ENCODE measurements around the gene SFRP5. TPM values are rescaled to one million over a fixed set of nuclear protein-coding genes. Genes with fewer than 3 reads are reported as not detected.

The SFRP5 gene
- total RNA-seq, 1 donor from 2014 or later, result 0.91 TPM

- DNase-seq (ENCODE audit: low read depth), result no peak
These were observed 28.4 kb downstream of the SFRP5 start for GRCh38 chr10:97743169-97743943.

GRCh38 chr10:97740613-97741012 lies 31.2 kb downstream of the SFRP5 start:
- DNase-seq (ENCODE audit: low read depth), result no peak

- DNase-seq (ENCODE audit: low read depth), result no peak
These were observed 33.2 kb downstream of the SFRP5 start for GRCh38 chr10:97738616-97739015.

- DNase-seq (ENCODE audit: low read depth), result no peak
These were observed 34.0 kb downstream of the SFRP5 start for GRCh38 chr10:97737770-97738265.

GRCh38 chr10:97736902-97737769 lies 34.7 kb downstream of the SFRP5 start, which contains the start of gene ZFYVE27:
Gene ZFYVE27 (plus strand): TSS chr10:97737128. CDS start chr10:97738478, 1,350 bp downstream.
- DNase-seq (ENCODE audit: low read depth), result peak; percentile 95

- DNase-seq (ENCODE audit: low read depth), result no peak
These were observed 35.3 kb downstream of the SFRP5 start for GRCh38 chr10:97736403-97736901.

GRCh38 chr10:97734021-97734420 lies 37.8 kb downstream of the SFRP5 start:
- DNase-seq (ENCODE audit: low read depth), result no peak

- DNase-seq (ENCODE audit: low read depth), result no peak
These were observed 38.5 kb downstream of the SFRP5 start for GRCh38 chr10:97733256-97733655.

- DNase-seq (ENCODE audit: low read depth), result no peak
These were observed 39.8 kb downstream of the SFRP5 start for GRCh38 chr10:97732052-97732359.

- peak; percentile 82 for DNase-seq (ENCODE audit: low read depth)
These were observed 40.3 kb downstream of the SFRP5 start for GRCh38 chr10:97731346-97732051.

- DNase-seq (ENCODE audit: low read depth), result no peak
These were observed 42.8 kb downstream of the SFRP5 start for GRCh38 chr10:97729014-97729413.

- peak; percentile 33 for DNase-seq (ENCODE audit: low read depth)
These were observed 45.1 kb downstream of the SFRP5 start for GRCh38 chr10:97726636-97727178.

- no peak for DNase-seq (ENCODE audit: low read depth)
These were observed 47.4 kb downstream of the SFRP5 start for GRCh38 chr10:97724341-97724941.

GRCh38 chr10:97723001-97723400 lies 48.8 kb downstream of the SFRP5 start:
- DNase-seq (ENCODE audit: low read depth), result no peak

GRCh38 chr10:97721871-97722780 lies 49.7 kb downstream of the SFRP5 start:
- no peak for DNase-seq (ENCODE audit: low read depth)

GRCh38 chr10:97719602-97720001 lies 52.2 kb downstream of the SFRP5 start:
- no peak for DNase-seq (ENCODE audit: low read depth)

- DNase-seq (ENCODE audit: low read depth), result peak; percentile 55
These were observed 53.1 kb downstream of the SFRP5 start for GRCh38 chr10:97718659-97719142.

- no peak for DNase-seq (ENCODE audit: low read depth)
These were observed 53.6 kb downstream of the SFRP5 start for GRCh38 chr10:97718178-97718577.

- DNase-seq (ENCODE audit: low read depth), result no peak
These were observed 54.2 kb downstream of the SFRP5 start for GRCh38 chr10:97717627-97718026.

All from myocyte (in vitro differentiated cells).